ENCODE results near the gene LENEP.
A peak's percentile ranks its signal among the peaks of the same experiment; 100 is the strongest.

LENEP gene

GRCh38 chr1:155000726-155001424, 7.5 kb downstream of the LENEP start:
- DNase-seq: peak; percentile 92

GRCh38 chr1:155001425-155001674, 8.0 kb downstream of the LENEP start:
- no peak for DNase-seq

GRCh38 chr1:155001675-155002463, 8.5 kb downstream of the LENEP start:
- peak; percentile 99 for DNase-seq

- peak; percentile 85 for DNase-seq
Measured at GRCh38 chr1:155002464-155003226, 9.3 kb downstream of the LENEP start, which contains the start of gene ZBTB7B. TSS of gene ZBTB7B (plus strand) at chr1:155002802. CDS start at chr1:155014661, 11,859 bp downstream.

- peak; percentile 56 for DNase-seq
Measured at GRCh38 chr1:155003227-155003765, 9.9 kb downstream of the LENEP start.

- peak; percentile 40 for DNase-seq
Measured at GRCh38 chr1:155003766-155004351, 10.5 kb downstream of the LENEP start.

- DNase-seq: no peak
Measured at GRCh38 chr1:155004352-155005075, 11.1 kb downstream of the LENEP start.

- DNase-seq: no peak
Measured at GRCh38 chr1:155005076-155006011, 12.0 kb downstream of the LENEP start.

- no peak for DNase-seq
Measured at GRCh38 chr1:155006601-155007101, 13.3 kb downstream of the LENEP start.

GRCh38 chr1:155007251-155007828, 14.0 kb downstream of the LENEP start:
- no peak for DNase-seq

GRCh38 chr1:155008015-155008941, 14.9 kb downstream of the LENEP start:
- DNase-seq: no peak

- DNase-seq: no peak
Measured at GRCh38 chr1:155009221-155009711, 15.9 kb downstream of the LENEP start.

- no peak for DNase-seq
Measured at GRCh38 chr1:155009742-155010141, 16.4 kb downstream of the LENEP start.

GRCh38 chr1:155010211-155010918, 17.0 kb downstream of the LENEP start:
- DNase-seq: no peak

- no peak for DNase-seq
Measured at GRCh38 chr1:155011004-155011416, 17.6 kb downstream of the LENEP start.

- DNase-seq: no peak
Measured at GRCh38 chr1:155011437-155012025, 18.1 kb downstream of the LENEP start.

GRCh38 chr1:155012026-155012546, 18.7 kb downstream of the LENEP start:
- DNase-seq: peak; percentile 48

All from NCI-H146 (cell line).